B cell (primary cell): ENCODE results near the gene NME7. TPM values are rescaled to one million over a fixed set of nuclear protein-coding genes. Genes with fewer than 3 reads are reported as not detected.

Experiments used
- ATAC-seq: fragments of 200-7000 bp; cut with Tn5 transposase; one replicate; pipeline ENCODE4 v1.10.0; 2021; ENCODE audit warnings: low read depth, mild to moderate bottlenecking, moderate number of reproducible peaks, moderate library complexity
- CTCF ChIA-PET: fragments of 350-600 bp; sonication (Branson Sonifier 250); formaldehyde crosslinking; loops from one replicate; lab custom pipeline; 2021; ENCODE audit warnings: antibody characterized with exemption, inconsistent platforms; lab: Charles Lee
- POLR2A ChIA-PET: fragments of 350-600 bp; sonication (Branson Sonifier 250); formaldehyde crosslinking; loops from one replicate; lab custom pipeline; 2021; ENCODE audit warnings: antibody characterized with exemption; lab: Charles Lee
- DNase-seq: peaks from one replicate; pipeline ENCODE4 v3.0.0; 2013
- H2AFZ ChIP-seq: 2 replicates; pipeline ENCODE4 v1.6.1; 2012; ENCODE audit warnings: mild to moderate bottlenecking, low read depth, low read length; ENCODE audit not compliant: insufficient read depth, poor library complexity, severe bottlenecking
- H3K27ac ChIP-seq, 2 donors: 1 replicate in 1 of 2; 2 replicates in 1 of 2; pipeline ENCODE4 v1.5.1; 2012 to 2013; ENCODE audit warnings: low read length in 2 of 2, mild to moderate bottlenecking in 2 of 2, moderate library complexity in 1 of 2
- H3K27me3 ChIP-seq, 4 experiments: fragments of 200-600 bp in 1 of 4; sonication (generic) in 1 of 4; replicated peaks in 1 of 4; 1 replicate in 2 of 4; 2 replicates in 2 of 4; pipeline versions ENCODE4 v1.6.1 to v1.7.0; 2013 to 2016; ENCODE audit warnings: low read length in 3 of 4, mild to moderate bottlenecking in 2 of 4, mixed read lengths in 1 of 4, moderate library complexity in 1 of 4; ENCODE audit not compliant: insufficient read depth in 4 of 4, control insufficient read depth in 3 of 4; ENCODE audit errors: control extremely low read depth in 1 of 4
- H3K36me3 ChIP-seq, 2 experiments: replicated peaks in 1 of 2; 1 replicate in 1 of 2; 2 replicates in 1 of 2; pipeline versions ENCODE4 v1.6.1 to v1.7.1; 2013; ENCODE audit warnings: low read length in 1 of 2; ENCODE audit not compliant: insufficient read depth in 2 of 2, control insufficient read depth in 1 of 2; ENCODE audit errors: control extremely low read depth in 1 of 2, extremely low read depth in 1 of 2
- H3K4me1 ChIP-seq, 2 donors: fragments of 200-600 bp in 1 of 2; sonication (generic) in 1 of 2; 1 replicate in 1 of 2; 2 replicates in 1 of 2; pipeline versions ENCODE4 v1.5.1 to v1.6.1; 2013 to 2017; ENCODE audit warnings: low read length in 2 of 2; ENCODE audit not compliant: control insufficient read depth in 2 of 2, insufficient read depth in 2 of 2
- H3K4me2 ChIP-seq: replicated peaks from 2 replicates; pipeline ENCODE3; 2012; ENCODE audit warnings: mild to moderate bottlenecking, low read depth, low read length; ENCODE audit not compliant: poor library complexity, severe bottlenecking
- H3K4me3 ChIP-seq, 5 experiments: fragments of 200-600 bp in 1 of 5; sonication (generic) in 1 of 5; 1 replicate in 3 of 5; 2 replicates in 2 of 5; pipeline versions ENCODE4 v1.5.1 to v1.7.0; 2011 to 2016; ENCODE audit warnings: low read length in 4 of 5, mild to moderate bottlenecking in 4 of 5, low read depth in 2 of 5, control low read depth in 1 of 5, moderate library complexity in 1 of 5; ENCODE audit not compliant: insufficient read depth in 1 of 5; ENCODE audit errors: control extremely low read depth in 1 of 5, extremely low read depth in 1 of 5
- H3K79me2 ChIP-seq: fragments of 200-600 bp; sonication (generic); one replicate; pipeline ENCODE4 v1.6.0; 2016; ENCODE audit warnings: low read length; ENCODE audit not compliant: control insufficient read depth, insufficient read depth
- H3K9ac ChIP-seq: fragments of 200-600 bp; sonication (generic); 2 replicates; pipeline ENCODE4 v1.6.1; 2017; ENCODE audit warnings: mild to moderate bottlenecking, low read length, moderate library complexity
- H3K9me3 ChIP-seq, 3 donors: one replicate each; pipeline versions ENCODE4 v1.6.1 to v1.7.1; 2013; ENCODE audit warnings: low read length in 2 of 3; ENCODE audit not compliant: control insufficient read depth in 2 of 3, insufficient read depth in 1 of 3; ENCODE audit errors: control extremely low read depth in 1 of 3
- H4K20me1 ChIP-seq: 2 replicates; pipeline ENCODE4 v1.6.0; 2012; ENCODE audit warnings: mild to moderate bottlenecking, low read length; ENCODE audit not compliant: insufficient read depth, control insufficient read depth, poor library complexity, severe bottlenecking
- H3K27ac Mint-ChIP-seq: one replicate; pipeline ENCODE4 v1.8.0; 2021; ENCODE audit warnings: mixed read lengths
- H3K27me3 Mint-ChIP-seq: one replicate; pipeline ENCODE4 v1.8.0; 2021; ENCODE audit warnings: mixed read lengths
- H3K4me1 Mint-ChIP-seq: one replicate; pipeline ENCODE4 v1.8.0; 2021; ENCODE audit warnings: mixed read lengths
- H3K4me3 Mint-ChIP-seq: one replicate; pipeline ENCODE4 v1.8.0; 2021; ENCODE audit warnings: mixed read lengths
- H3K9me3 Mint-ChIP-seq: one replicate; pipeline ENCODE4 v1.8.0; 2022; ENCODE audit warnings: mixed read lengths; ENCODE audit not compliant: insufficient read depth
- CTCF ChIP-seq: fragments of 200-600 bp; IDR thresholded peaks from one replicate; pipeline ENCODE4 v1.8.0; 2022; ENCODE audit warnings: antibody characterized with exemption, mild to moderate bottlenecking
- EZH2 ChIP-seq: IDR thresholded peaks from 2 replicates; pipeline ENCODE4 v1.6.1; 2012; ENCODE audit warnings: borderline replicate concordance, low read depth, mild to moderate bottlenecking, moderate library complexity, low read length; ENCODE audit not compliant: insufficient read depth, poor library complexity, severe bottlenecking
- WGBS: methylation state at CpG from one replicate; pipeline ENCODE4 v1.1.5; 2013; ENCODE audit warnings: missing lambda C conversion rate; ENCODE audit not compliant: insufficient coverage; 5-methylcytosine and 5-hydroxymethylcytosine counted together
- intact Hi-C: fragments of 100-400 bp; cut with micrococcal nuclease; formaldehyde crosslinking; loops from one replicate; pipeline ENCODE4 v1.10.0; 2022
- polyA plus RNA-seq: library from polyadenylated mRNA; depleted of rRNA; stranded (reverse); fragments of >200 nt; gene quantifications from 2 replicates; pipeline ENCODE4 v1.2.3, GENCODE V29; 2012
- total RNA-seq, 2 donors: library from RNA; stranded (reverse); fragments of 120-200 nt in 1 of 2; gene quantifications; 1 replicate in 1 of 2; 2 replicates in 1 of 2; pipeline versions ENCODE4 v1.2.3 to v1.2.4, GENCODE V29; 2013 to 2022

The NME7 gene
- total and polyA plus RNA-seq, 2 donors (not counting 1 experiment from before 2014, with no cell fraction given) = 3.3 to 14.3 TPM

GRCh38 chr1:169200319-169200718 is 167.3 kb downstream of the NME7 start:
- intact Hi-C loops = no loop called here
- Histone ChIP-seq H3K4me3 (no peak overlapping the region), H3K4me1 (no peaks in the 10 kb centered on the region), H3K9me3 (peaks cover 0 to 1% (median 0%) of the 10 kb centered on the region in 3 donors), H2AFZ (no peak overlapping the region), H3K36me3 (no peaks in the 10 kb centered on the region), H3K27ac (no peak overlapping the region), H3K79me2 (no peaks in the 10 kb centered on the region), H3K4me2 (no peak overlapping the region), H3K27me3 (no peaks in the 10 kb centered on the region), H4K20me1 (no peaks in the 10 kb centered on the region), H3K9ac (no peak overlapping the region)
- no peak for DNase-seq
- Mint-ChIP-seq H3K4me3 (no peak overlapping the region), H3K4me1 (no peaks in the 10 kb centered on the region), H3K27ac (no peak overlapping the region), H3K9me3 (no peaks in the 10 kb centered on the region), H3K27me3 (no peaks in the 10 kb centered on the region)
- ChIA-PET POLR2A (no interaction called here), CTCF (no interaction called here)
- TF ChIP-seq EZH2 (no peak), CTCF (no peak)
- ATAC-seq = no peak

- ChIA-PET POLR2A (no interaction called here), CTCF (no interaction called here)
- Histone ChIP-seq H3K79me2 (no peaks in the 10 kb centered on the region), H2AFZ (no peak overlapping the region), H3K4me1 (no peaks in the 10 kb centered on the region), H3K36me3 (no peaks in the 10 kb centered on the region), H4K20me1 (no peaks in the 10 kb centered on the region), H3K9ac (no peak overlapping the region), H3K4me3 (no peak overlapping the region), H3K27me3 (no peaks in the 10 kb centered on the region), H3K27ac (no peak overlapping the region), H3K9me3 (peaks cover 0 to 1% (median 0%) of the 10 kb centered on the region in 3 donors), H3K4me2 (no peak overlapping the region)
- Mint-ChIP-seq H3K4me3 (no peak overlapping the region), H3K4me1 (no peaks in the 10 kb centered on the region), H3K9me3 (no peaks in the 10 kb centered on the region), H3K27ac (no peak overlapping the region), H3K27me3 (no peaks in the 10 kb centered on the region)
- intact Hi-C loops = no loop called here
- WGBS = no CpG with 5 or more reads among the region's 3 CpGs
- no peak for ATAC-seq
- DNase-seq = no peak
- TF ChIP-seq EZH2 (no peak), CTCF (no peak)
Measured at GRCh38 chr1:169196581-169196980, 171.0 kb downstream of the NME7 start.
